Activated naive CD4-positive, alpha-beta T cell treated with anti-CD3 and anti-CD28 coated beads for 36 hours (primary cell): ENCODE measurements around the gene SIGLEC14. TPM values are rescaled to one million over a fixed set of nuclear protein-coding genes. Genes with fewer than 3 reads are reported as not detected.
A peak's percentile ranks its signal among the peaks of the same experiment; 100 is the strongest.
"Not testable (repeated sequence)": the region's sequence is repeated elsewhere in the genome, so short reads cannot be mapped to it uniquely, and the experiment has no call there.

Experiments
- CTCF ChIA-PET: fragments of 350-600 bp; sonication (Branson Sonifier 250); formaldehyde crosslinking; loops from one replicate; lab custom pipeline; 2021; ENCODE audit warnings: antibody characterized with exemption; lab: Charles Lee
- DNase-seq: peaks from one replicate; pipeline ENCODE4 v3.0.0-alpha.2; 2020
- H3K27ac Mint-ChIP-seq: one replicate; pipeline ENCODE4 v1.8.0; 2021; ENCODE audit warnings: mild to moderate bottlenecking, mixed read lengths
- H3K27me3 Mint-ChIP-seq: one replicate; pipeline ENCODE4 v1.8.0; 2021; ENCODE audit warnings: low read depth, mixed read lengths
- H3K36me3 Mint-ChIP-seq: one replicate; pipeline ENCODE4 v1.8.0; 2021; ENCODE audit warnings: low read depth, mixed read lengths
- H3K4me1 Mint-ChIP-seq: one replicate; pipeline ENCODE4 v1.8.0; 2021; ENCODE audit warnings: low read depth, mixed read lengths
- H3K4me3 Mint-ChIP-seq: one replicate; pipeline ENCODE4 v1.8.0; 2021; ENCODE audit warnings: mild to moderate bottlenecking, moderate library complexity, mixed read lengths
- H3K9me3 Mint-ChIP-seq: one replicate; pipeline ENCODE4 v1.8.0; 2021; ENCODE audit warnings: mixed read lengths
- intact Hi-C: fragments of 100-400 bp; cut with micrococcal nuclease; formaldehyde crosslinking; loops from one replicate; pipeline ENCODE4 v1.15.1; 2023
- total RNA-seq, 2 experiments: library from RNA; stranded (reverse); gene quantifications; one replicate each; pipeline ENCODE4 v1.2.3, GENCODE V29; 2021

SIGLEC14 gene
- total RNA-seq, 2 experiments from 2014 or later = not detected

DNA sequence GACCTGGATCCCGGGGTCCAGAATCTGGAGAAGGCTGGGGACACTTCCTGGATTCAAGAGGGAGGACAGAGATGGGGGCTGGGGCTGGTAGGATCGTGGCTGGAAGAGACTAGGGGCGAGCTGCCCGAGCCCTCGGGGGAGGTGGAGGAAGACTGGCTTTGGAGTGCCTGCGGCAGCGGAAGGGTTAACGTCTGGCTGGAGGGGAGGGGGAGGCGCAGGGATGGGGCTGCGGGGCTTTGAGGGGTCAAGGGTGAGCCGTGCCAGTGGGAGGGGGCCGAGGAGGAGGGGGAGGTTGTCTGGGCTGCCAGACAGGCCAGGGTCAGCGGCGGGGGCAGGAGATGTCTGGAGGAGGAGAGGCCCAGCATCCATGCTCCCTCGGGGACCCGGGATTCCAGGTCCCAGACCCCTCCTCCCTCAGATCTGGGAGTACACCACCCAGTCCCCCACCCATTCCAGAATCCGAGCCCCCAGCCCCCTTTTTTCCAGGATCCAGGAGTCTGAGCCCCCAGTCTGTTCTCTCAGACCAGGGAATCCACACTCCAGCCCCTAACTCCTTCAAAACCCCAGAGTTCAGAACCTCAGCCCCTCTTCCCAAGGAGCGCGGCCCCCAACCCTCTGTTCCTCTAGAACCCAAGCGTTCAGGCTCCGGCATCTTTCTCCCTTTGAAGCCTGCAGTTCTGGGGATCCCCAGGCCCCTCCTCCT, 43.3 kb upstream of the SIGLEC14 start:
- no peaks in the 10 kb centered on the region for H3K36me3 Mint-ChIP-seq
- CTCF ChIA-PET = no interaction called here
- peak overlapping the region; percentile 90 for H3K4me3 Mint-ChIP-seq
- peaks cover 7% of the 10 kb centered on the region for H3K9me3 Mint-ChIP-seq
- peak; percentile 32 for DNase-seq
- peaks cover 12% of the 10 kb centered on the region for H3K4me1 Mint-ChIP-seq
- H3K27ac Mint-ChIP-seq = peak overlapping the region; percentile 92
- intact Hi-C loops = loop anchor here (1.0 kb wide), 1 partner anchor 14 kb away; no protein-coding TSS in a partner anchor
- no peaks in the 10 kb centered on the region for H3K27me3 Mint-ChIP-seq

DNA sequence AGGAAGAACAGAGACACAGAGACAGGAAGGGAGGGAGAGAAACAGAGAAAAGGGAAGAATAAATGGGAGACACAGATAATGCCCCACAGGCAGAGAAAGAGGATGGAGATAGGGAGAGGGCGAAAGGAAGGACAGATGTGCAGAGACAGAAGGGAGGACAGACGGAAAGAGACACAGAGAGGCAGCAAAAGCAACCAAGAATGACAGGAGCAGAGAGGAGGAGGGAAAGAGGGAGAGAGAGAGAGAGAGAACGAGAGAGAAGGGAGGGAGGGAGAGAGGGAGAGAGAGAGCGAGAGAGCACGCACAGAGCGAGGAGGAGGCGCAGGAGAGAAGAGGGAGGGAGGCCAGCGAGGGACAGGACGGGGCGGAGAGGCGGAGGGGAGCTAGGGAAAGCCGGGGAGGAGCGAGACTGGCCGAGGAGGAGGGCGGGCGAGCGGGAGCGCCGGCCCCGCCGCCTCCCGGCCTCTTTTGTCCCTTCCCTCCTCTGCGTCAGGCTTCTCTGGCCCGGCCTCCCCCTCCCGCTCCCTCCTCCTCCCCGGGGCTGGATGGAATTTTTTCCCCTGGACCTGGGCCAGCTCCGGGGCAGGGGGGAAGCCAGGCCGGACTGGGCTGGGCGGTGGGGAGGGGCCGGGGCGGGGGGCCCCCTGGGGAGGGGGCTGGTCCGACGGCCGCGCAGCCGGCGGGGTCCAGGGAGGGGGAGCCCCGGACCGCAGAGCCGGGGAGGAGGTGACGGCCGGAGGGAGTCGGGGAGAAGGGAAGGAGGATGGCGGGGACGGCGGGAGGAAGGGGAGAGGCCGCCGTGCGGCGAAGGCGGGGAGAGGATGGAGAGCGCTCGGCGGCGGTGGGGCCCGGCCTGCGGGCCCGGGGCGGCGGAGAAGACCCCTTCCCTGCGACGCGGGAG, 42.3 kb upstream of the SIGLEC14 start:
- peak overlapping the region; percentile 64 for H3K4me3 Mint-ChIP-seq
- peaks cover 12% of the 10 kb centered on the region for H3K4me1 Mint-ChIP-seq
- intact Hi-C loops = no loop called here
- no peaks in the 10 kb centered on the region for H3K27me3 Mint-ChIP-seq
- H3K27ac Mint-ChIP-seq = no peak overlapping the region
- CTCF ChIA-PET = no interaction called here
- H3K36me3 Mint-ChIP-seq = no peaks in the 10 kb centered on the region
- DNase-seq = peak; percentile 44
- H3K9me3 Mint-ChIP-seq = peaks cover 11% of the 10 kb centered on the region

DNA sequence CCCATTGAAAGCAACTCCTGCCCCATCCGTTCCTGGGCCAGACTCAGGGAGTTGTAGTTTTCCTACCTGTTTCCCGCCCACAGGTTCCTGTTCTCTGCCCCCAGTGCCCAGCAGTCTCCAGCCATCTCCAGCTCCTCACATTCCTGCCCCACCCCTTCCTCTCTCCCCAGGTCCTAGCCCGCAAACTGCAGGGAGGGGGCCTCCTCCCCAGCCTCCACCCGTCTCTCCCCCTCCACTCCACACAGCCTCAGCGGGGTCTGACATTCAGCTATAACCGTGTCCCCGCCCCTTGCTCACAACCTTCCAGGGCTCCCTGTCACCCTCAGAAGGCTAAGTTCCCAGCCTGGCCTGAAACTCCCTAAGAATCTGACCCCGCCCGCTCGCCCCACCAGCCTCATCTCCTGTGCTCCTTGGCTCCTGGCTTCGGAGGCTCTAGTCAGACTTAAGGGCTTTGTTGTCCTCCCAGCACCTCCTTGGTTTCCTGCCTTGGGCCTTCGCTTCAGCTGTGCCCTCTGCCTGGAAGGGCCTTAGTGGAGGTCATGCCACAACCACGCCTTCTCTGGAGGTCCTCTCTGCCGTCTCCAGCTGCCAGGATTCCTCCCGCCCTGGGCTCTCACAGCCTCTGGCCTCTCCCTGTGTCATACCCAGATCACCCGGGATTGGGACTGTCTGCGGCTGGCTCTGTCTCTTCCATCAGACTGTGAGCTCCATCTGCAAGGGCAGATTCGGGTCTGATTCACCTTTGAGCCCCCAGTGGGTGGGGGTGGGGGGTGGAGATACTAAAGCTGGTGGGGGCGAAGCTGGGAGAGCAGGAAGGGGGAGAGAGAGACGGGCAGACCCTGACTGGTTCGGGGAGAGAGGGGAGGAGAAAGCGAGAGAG, 41.4 kb upstream of the SIGLEC14 start:
- no peak for DNase-seq
- Mint-ChIP-seq H3K27ac (no peak overlapping the region), H3K27me3 (no peaks in the 10 kb centered on the region), H3K4me1 (peaks cover 12% of the 10 kb centered on the region), H3K9me3 (peaks cover 12% of the 10 kb centered on the region), H3K36me3 (no peaks in the 10 kb centered on the region), H3K4me3 (peak overlapping the region; percentile 64)
- CTCF ChIA-PET = no interaction called here
- intact Hi-C loops = no loop called here

DNA sequence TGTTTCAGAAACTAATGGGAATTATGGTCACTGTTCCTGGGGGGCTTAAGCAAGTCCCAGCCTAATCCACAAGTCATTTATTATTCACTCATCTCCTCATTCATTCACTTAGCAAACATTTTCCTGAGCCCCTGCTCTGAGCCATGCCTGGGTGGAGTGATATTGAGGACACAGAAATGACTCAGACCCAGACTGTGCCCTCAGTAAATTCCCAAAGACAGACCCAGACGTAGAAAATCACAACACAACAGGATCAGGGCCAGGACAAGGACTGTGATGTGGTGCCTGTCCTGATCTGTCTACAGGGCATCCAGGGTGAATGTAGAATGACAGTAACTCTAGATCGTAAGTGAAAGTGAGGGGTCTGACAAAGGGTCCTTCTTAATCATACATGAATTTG, 39.5 kb upstream of the SIGLEC14 start:
- Mint-ChIP-seq H3K4me1 (peaks cover 9% of the 10 kb centered on the region), H3K27me3 (no peaks in the 10 kb centered on the region), H3K27ac (no peak overlapping the region), H3K36me3 (no peaks in the 10 kb centered on the region), H3K4me3 (no peak overlapping the region), H3K9me3 (peaks cover 12% of the 10 kb centered on the region)
- DNase-seq = no peak
- CTCF ChIA-PET = no interaction called here
- intact Hi-C loops = no loop called here

DNA sequence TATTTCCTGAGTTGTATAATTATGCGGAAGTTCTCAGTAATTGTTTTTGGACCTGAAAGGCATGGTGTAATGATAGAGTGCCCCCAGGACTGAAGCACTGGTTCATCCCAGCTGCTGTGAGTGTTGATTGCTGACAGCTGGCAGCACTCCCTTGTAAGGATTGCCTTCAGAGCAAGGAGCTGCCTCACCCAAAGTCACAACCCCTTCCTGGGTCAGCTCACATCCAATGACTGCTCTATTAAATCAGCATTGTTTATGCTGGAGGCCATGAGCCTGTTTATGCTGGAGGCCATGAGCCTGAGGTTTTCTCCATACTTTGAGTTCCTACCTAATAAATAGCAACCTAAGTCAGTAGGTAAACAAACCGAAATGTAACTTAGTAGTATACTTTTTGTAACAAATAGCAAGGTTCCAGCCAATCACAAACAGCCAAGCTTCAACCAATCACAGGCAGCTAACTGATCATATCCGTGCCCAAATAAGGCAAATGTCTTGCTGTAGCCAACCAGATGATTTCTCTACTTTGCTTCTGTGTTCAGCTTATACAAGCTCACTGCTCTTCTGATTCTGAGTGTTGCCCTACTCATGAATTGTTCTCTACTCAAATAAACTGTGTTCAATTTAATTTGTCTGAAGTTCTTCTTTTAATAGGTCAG, 34.8 kb upstream of the SIGLEC14 start:
- intact Hi-C loops = no loop called here
- peaks cover 14% of the 10 kb centered on the region for H3K9me3 Mint-ChIP-seq
- no peaks in the 10 kb centered on the region for H3K36me3 Mint-ChIP-seq
- no peaks in the 10 kb centered on the region for H3K27me3 Mint-ChIP-seq
- peaks cover 8% of the 10 kb centered on the region for H3K4me1 Mint-ChIP-seq
- no peak for DNase-seq
- H3K27ac Mint-ChIP-seq = no peak overlapping the region
- CTCF ChIA-PET = no interaction called here
- H3K4me3 Mint-ChIP-seq = no peak overlapping the region

DNA sequence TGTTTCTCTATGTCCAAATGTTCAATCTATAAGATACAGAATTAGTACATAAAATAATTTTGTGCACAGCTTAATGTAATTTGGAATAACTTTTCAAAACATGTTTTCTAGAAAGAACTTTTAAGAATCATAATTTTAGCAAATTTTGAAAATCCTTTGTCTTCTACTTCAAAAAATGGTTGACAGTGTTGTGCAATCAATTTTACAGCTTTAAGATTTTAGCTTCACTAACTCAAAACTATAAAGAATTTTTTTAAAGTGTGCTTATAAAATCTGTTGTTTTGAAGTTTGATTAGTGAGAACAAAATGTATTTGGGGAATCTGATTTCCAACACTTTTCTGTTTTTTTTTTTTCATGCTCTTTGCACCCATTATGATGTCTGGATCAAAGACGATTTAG, 33.8 kb upstream of the SIGLEC14 start:
- no peak for DNase-seq
- CTCF ChIA-PET = interaction anchor here (0.7 to 0.9 kb wide), 2 partner anchors 87 to 284 kb away, joined by 4 to 5 read pairs; no protein-coding TSS in a partner anchor
- H3K4me3 Mint-ChIP-seq = no peak overlapping the region
- peaks cover 9% of the 10 kb centered on the region for H3K9me3 Mint-ChIP-seq
- H3K4me1 Mint-ChIP-seq = peaks cover 10% of the 10 kb centered on the region
- intact Hi-C loops = no loop called here
- H3K27ac Mint-ChIP-seq = no peak overlapping the region
- H3K36me3 Mint-ChIP-seq = peaks cover 2% of the 10 kb centered on the region
- H3K27me3 Mint-ChIP-seq = no peaks in the 10 kb centered on the region

DNA sequence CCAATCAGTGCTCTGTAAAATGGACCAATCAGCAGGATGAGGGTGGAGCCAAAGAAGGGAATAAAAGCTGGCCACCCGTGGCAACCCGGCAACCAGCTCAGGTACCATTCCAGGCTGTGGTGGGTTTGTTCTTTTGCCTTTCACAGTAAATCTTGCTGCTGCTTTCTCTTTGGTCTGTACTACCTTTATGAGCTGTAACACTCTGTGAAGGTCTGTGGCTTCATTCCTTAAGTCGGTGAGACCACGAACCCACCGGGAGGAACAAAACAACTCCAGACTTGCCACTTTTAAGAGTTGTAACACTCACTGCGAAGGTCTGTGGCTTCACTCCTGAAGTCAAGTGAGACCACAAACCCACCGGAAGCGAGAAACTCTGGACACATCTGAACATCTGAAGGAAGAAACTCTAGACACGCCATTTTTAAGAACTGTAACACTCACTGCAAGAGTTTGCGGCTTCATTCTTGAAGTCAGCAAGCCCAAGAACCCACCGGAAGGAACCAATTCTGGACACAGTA, 30.0 kb upstream of the SIGLEC14 start:
- Mint-ChIP-seq H3K36me3 (peaks cover 2% of the 10 kb centered on the region), H3K4me1 (peaks cover 10% of the 10 kb centered on the region), H3K27me3 (no peaks in the 10 kb centered on the region), H3K9me3 (peaks cover 4% of the 10 kb centered on the region), H3K27ac (no peak overlapping the region), H3K4me3 (peak overlapping the region; percentile 46)
- intact Hi-C loops = no loop called here
- CTCF ChIA-PET = interaction anchor here (1.0 to 2.6 kb wide), 5 partner anchors 16 to 234 kb away, joined by 3 to 6 read pairs (median 4); no protein-coding TSS in a partner anchor
- peak; percentile 42 for DNase-seq

DNA sequence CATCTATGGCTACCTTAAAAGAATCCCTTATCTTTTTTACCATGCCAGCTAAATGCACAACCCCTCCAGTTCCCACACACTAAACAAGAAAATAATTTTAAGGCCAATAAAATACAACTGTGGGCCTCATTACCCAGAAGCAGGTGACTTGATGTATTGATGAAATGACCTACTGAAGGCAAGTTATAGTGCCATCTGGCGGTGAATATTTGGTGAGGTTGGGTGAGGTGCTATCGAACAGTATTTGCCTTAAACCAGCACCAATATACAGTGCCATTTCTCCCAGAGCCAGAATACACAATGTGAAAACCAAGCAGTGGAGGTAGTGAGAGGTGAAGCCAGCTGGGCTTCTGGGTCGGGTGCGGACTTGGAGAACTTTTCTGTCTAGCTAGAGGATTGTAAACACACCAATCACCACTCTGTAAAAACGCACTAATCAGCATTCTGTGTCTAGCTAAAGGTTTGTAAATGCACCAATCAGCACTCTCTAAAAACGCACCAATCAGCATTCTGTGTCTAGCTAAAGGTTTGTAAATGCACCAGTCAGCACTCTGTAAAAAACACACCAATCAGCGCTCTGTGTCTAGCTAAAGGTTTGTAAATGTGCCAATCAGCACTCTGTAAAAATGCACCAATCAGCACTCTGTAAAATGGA, 29.4 kb upstream of the SIGLEC14 start:
- not testable (repeated sequence) for H3K9me3 Mint-ChIP-seq, H3K36me3 Mint-ChIP-seq
- CTCF ChIA-PET = interaction anchor here (0.9 to 2.6 kb wide), 6 partner anchors 15 to 234 kb away, joined by 3 to 6 read pairs (median 4); no protein-coding TSS in a partner anchor

DNA sequence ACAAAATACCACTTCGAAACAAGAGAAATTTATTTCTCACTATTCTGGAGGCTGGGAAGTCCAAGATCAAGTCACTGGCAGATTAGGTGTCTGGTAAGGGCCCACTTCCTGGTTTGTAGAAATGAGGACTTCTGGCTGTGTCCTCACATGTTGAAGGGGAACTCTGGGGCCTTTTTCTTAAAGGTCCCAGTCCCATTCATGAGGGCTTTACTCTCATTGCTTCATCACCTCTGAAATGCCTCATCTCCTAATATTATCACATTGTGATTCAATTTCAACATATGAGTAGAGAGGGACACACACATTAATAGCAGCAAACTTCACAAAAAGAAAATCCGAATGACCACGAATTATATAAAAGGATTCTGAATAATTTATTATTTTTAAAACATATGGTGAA, 21.6 kb upstream of the SIGLEC14 start:
- DNase-seq = no peak
- Mint-ChIP-seq H3K27me3 (peaks cover 10% of the 10 kb centered on the region), H3K27ac (no peak overlapping the region), H3K36me3 (no peaks in the 10 kb centered on the region), H3K4me1 (peaks cover 10% of the 10 kb centered on the region), H3K9me3 (no peaks in the 10 kb centered on the region), H3K4me3 (no peak overlapping the region)
- CTCF ChIA-PET = interaction anchor here (1.3 kb wide), 1 partner anchor 11 kb away, joined by 8 read pairs; no protein-coding TSS in a partner anchor
- intact Hi-C loops = no loop called here

More for the DNA sequence above, 29.4 kb upstream of the SIGLEC14 start:
- H3K4me1 Mint-ChIP-seq, intact Hi-C loops, H3K27ac Mint-ChIP-seq, H3K4me3 Mint-ChIP-seq, H3K27me3 Mint-ChIP-seq: not testable (repeated sequence)
- DNase-seq = peak; percentile 34

DNA sequence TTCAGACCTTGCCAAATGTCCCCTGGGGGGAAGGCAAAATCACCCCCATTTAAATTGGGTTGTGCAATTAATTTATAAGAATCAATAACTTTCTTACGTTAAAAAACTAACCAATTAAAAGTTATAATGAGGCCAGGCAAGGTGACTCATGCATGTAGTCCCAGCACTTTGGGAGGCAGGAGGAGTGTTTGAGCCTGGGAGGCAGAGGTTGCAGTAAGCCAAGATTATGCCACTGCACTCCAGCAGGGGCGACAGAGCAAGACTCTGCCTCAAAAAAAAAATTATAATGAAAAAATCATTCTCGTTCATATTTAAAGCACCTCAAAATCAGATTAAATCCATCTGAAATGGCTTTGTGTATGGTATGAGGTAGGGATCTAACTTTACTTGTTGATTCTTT, 18.4 kb upstream of the SIGLEC14 start:
- no peaks in the 10 kb centered on the region for H3K36me3 Mint-ChIP-seq
- peaks cover 10% of the 10 kb centered on the region for H3K4me1 Mint-ChIP-seq
- intact Hi-C loops = loop anchor here (5.0 kb wide), 1 partner anchor 112 kb away; no protein-coding TSS in a partner anchor
- no peak for DNase-seq
- CTCF ChIA-PET = no interaction called here
- H3K27ac Mint-ChIP-seq = no peak overlapping the region
- H3K9me3 Mint-ChIP-seq = no peaks in the 10 kb centered on the region
- no peak overlapping the region for H3K4me3 Mint-ChIP-seq
- H3K27me3 Mint-ChIP-seq = peaks cover 16% of the 10 kb centered on the region

DNA sequence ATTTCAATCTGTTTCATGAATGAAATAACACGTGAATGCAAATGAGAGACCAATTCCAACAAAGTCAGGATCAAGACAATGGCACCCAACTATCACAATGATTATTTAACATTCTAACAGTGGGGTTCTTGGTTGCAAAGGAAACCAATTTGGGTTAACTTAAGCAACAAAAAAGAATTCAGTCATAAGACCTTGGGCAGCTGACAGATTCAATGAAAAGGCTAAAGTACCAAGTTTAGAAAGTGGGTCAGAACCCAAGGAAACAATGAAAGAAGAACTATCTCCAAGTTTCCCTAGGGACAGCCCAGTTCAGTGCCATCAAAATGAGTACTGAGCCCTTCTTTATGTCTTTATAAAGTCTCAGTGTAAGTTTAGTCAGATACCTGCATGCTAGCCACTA, 17.5 kb upstream of the SIGLEC14 start:
- peaks cover 6% of the 10 kb centered on the region for H3K4me1 Mint-ChIP-seq
- no peak overlapping the region for H3K4me3 Mint-ChIP-seq
- no peaks in the 10 kb centered on the region for H3K36me3 Mint-ChIP-seq
- CTCF ChIA-PET = no interaction called here
- no peak overlapping the region for H3K27ac Mint-ChIP-seq
- no peak for DNase-seq
- intact Hi-C loops = loop anchor here (5.0 kb wide), 1 partner anchor 113 kb away; no protein-coding TSS in a partner anchor
- H3K9me3 Mint-ChIP-seq = no peaks in the 10 kb centered on the region
- H3K27me3 Mint-ChIP-seq = peaks cover 16% of the 10 kb centered on the region
